NCI-H345 (cell line): ENCODE data around the gene G2E3.
"Not testable (repeated sequence)": the region's sequence is repeated elsewhere in the genome, so short reads cannot be mapped to it uniquely, and the experiment has no call there.

Experiments
- DNase-seq: peaks from one replicate; lab custom pipeline; 2025; lab: John Stamatoyannopoulos, UW

G2E3 gene

DNA sequence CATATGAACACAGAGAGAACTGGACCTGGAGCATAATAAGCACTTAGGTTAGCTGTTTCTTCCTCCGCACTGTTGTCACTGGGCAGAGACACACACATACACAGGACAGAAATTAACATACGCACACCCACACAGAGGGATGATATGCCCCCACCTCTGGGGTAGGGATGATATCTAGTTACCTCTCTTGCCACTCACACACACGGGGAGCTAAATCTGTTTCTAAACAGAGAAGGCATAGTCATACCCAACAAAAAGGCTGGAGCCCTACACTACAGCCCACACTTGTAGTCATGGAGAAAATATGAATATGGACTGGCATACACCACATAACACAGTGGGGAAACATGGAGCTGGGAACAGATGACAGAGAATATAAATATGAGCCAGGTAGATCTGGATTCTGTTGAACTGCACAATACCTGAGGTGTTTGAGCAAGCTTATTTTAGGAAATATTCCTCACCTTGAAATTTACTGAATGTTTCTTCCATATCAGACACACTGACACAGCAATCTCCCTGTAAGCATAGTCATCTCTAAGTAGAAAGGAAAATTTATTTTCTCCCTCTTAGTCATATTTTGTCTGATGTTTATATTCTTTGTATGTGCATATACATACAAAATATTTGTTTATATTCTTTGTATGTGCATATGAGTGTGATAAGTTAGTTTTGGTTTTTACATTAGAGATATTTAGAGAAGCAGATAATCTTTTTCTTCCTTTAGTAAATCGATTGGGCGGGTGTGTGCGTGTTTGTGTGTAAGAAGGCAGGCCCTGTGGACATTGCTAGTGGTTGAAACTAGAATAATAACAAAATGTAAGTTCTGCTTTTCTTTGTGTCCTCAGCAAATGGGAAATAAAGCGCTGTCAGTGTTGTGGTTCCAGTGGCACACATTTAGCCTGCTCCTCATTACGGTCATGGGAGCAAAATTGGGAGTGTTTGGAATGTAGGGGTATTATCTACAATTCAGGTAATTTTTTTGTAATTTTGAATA is 42.3 kb downstream of the G2E3 start:
- no peak for DNase-seq

DNA sequence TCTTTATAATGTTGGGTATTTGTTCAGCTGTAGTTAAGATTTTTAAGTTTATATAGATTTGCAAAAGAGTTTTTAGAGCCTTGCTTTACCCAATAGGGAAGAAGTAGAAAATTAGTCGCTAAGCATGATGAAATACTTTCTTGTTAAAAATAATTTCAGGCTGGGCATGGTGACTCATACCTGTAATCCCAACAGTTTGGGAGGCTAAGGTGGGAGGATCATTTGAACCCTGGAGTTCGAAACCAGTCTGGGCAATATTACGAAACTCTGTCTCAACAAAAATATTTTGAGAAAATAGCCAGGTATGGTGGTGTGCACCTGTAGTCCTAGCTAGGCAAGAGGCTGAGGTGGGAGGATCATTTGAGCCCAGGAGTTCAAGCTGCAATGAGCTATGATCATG is 44.4 kb downstream of the G2E3 start:
- DNase-seq = no peak

DNA sequence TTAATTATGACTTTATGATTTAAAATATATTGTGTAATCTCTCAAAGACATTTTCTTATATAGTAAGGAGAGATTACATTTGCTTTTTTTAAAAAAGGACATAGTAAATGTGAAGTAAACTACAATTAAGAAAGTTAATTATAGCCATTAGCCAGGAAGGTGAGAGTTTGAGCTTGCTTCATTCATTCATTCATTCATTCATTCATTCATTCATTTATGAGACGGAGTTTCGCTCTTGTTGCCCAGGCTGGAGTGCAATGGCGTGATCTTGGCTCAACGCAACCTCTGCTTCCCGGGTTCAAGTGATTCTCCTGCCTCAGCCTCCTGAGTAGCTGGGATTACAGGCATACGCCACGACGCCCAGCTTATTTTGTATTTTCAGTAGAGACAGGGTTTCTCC is 45.7 kb downstream of the G2E3 start:
- DNase-seq = not testable (repeated sequence)

DNA sequence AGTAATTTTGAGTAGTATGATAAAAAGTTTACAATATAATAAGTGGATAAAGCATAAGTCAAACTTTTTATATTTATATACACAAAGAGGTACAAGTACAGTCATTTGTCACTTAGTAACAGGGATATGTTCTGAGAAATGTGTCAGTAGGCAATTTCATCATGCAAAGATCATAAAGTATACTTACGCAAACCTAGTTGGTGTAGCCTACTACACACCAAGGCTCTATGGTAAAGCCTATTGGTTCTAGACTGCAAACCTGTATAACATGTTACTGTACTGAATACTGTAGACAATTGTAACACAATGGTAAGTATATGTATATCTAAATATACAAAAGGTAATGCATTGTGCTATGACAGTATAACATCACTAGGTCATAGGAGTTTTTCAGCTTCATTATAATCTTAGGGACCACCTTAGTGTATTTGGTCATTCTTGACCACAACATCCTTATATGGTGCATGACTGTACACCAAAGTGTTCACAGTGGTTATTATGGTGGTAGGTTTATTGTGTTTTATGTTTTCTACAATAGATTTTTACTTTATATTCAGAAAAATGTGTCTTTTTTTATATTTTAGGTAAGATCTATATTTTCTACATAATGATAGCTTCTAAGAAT is 48.3 kb downstream of the G2E3 start:
- DNase-seq = no peak

DNA sequence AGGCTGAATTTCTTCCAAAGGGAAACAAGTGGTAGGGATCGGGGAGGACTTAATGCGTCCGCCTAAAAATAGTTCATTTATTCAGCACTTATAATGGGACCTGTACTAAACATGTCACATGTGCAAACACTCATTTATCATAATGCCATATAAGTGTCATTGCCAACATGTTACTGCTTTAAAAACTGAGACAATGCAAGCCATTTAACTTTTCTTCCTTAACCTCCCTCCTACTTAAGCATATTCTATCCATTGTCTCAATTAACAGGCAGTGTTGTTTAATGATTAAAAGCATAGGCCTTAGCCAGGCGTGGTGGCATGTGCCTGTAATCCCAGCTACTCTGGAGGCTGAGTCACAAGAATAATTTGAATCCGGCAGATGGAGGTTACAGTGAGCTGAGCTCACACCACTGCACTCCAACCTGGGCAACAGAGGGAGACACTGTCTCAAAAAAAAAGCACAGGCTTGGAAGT is 49.6 kb downstream of the G2E3 start:
- DNase-seq = peak; percentile 6

DNA sequence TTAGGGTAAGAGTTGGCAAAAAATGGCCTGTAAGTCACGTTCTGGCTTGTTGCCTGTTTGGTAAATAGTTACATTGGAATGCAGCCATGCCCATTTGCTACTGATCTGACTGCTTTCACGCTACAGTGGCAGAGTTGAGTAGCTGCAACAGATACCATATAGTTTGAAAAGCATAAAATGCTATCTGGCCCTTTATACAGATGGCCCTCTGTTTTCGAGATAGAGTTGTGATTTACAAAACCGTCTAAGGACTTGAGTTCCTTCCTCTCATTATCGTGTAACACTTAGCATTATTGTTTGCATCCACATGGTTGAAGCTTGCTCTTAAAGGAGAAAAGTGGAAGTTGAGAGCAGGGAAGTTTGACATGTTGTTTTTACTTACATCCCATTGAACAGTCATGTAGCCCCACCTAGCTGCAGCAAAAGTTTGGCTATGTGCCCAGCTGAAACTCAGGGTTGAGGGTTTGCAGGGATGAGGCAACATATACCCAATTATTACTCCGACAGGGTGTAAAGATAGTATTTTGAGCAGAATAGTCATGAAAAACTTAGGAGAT is 51.9 kb downstream of the G2E3 start:
- DNase-seq = peak; percentile 99

DNA sequence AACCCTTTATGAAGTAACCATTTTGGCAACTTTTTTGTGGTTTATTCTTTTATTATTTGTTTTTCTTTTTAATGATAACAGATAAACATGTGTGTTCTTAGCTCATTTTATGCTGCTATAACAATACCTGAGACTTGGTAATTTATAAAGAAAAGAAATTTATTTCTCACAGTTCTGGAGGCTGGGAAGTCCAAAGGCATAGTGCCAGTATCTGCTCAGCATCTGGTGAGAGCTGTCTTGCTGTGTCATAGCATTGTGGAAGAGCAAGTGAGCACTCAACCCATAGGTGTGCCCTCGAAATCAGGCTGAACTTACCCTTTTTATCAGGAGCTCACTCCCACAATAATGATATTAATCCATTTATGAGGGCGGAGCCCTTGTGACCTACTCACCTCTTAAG is 55.2 kb downstream of the G2E3 start:
- no peak for DNase-seq

DNA sequence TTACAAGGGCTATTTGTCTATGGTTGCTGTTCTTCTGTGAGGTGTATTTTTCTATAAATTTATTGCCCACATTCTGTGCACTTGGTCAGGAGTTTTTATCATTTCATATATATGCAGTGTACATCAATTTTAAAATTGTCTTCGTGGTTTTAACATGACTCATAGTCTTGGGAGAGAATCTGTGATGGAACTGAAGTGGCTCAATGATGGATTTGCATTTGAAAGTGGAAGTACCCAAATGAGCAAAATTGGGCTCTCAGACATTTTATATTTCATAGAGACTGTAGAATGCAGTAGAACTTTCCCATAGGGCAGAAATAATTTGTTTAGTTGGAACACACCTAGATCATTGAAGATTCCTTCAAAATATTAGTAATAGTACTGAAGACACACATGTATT is 61.2 kb downstream of the G2E3 start:
- no peak for DNase-seq

DNA sequence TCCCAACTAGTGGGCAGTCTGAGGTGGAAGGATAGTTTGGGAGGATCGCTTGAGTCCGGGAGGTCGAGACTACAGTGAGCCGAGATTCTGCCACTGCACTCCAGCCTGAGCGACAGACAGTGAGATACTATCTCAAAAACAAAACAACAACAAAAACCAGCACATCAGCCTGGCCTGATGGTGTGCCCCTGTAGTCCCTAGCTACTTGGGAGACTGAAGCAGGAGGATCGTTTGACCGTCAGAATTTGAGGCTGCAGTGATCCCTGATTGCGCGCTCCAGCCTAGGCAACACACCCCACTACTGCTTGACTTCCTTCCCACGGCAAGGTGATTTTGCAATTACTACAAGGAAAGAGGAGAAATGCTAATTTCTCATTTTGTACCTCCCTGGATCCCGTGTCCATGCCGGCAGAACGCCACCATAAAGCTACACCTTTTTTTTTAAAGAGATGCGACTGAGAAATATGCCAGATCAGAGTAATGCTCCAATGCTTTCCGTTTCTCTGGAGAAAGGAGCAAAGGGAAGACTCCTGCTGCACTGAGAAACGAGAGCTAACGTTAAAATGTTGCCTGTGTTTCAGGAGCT is 62.5 kb downstream of the G2E3 start:
- peak; percentile 20 for DNase-seq

DNA sequence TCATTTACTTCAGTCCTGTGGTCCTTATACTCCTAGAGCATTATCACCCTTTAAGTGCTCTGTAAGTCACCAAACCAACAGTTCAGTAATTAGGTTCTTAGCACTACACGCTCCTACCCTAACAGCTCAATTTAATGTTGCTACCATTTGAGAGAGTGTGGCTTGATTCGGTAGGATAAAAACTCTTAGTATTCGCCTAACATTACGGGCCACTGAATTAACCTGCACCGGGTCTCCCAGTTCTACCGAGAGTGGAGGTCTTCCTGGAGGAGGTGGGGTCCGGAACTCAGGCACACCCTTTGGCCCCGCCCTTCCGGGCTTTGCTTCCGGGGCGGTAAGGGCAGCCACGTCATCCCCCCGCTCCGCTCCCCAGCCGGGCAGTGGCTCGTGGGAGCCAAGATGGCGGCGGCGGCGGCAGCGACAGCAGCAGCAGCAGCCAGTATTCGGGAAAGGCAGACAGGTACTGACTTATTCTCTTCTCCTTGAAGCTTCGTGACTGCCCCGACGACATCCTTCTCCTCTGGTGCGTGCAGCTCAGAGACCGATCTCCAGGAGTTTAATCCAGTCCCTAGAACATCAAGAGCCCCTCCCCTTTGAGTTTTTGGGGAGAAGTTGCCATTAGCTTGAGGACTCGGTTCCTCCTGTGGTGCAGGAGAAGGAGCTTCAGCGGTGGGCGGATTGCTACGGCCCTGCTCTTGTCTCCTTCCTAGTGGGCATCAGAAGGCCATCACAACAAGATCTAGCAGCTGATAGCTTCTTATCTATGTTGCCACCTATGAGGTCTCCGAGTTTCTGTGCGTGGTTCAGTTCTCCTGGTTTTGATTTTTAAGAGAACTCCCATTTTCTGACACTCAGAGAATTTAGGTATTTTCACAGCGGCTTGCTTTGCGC is 63.2 kb downstream of the G2E3 start, which contains the start of gene SCFD1:
SCFD1 (plus strand) TSS at position 380 of the 891 bp plus-strand sequence; CDS start at position 400, 20 bp downstream.
- DNase-seq = peak; percentile 96

DNA sequence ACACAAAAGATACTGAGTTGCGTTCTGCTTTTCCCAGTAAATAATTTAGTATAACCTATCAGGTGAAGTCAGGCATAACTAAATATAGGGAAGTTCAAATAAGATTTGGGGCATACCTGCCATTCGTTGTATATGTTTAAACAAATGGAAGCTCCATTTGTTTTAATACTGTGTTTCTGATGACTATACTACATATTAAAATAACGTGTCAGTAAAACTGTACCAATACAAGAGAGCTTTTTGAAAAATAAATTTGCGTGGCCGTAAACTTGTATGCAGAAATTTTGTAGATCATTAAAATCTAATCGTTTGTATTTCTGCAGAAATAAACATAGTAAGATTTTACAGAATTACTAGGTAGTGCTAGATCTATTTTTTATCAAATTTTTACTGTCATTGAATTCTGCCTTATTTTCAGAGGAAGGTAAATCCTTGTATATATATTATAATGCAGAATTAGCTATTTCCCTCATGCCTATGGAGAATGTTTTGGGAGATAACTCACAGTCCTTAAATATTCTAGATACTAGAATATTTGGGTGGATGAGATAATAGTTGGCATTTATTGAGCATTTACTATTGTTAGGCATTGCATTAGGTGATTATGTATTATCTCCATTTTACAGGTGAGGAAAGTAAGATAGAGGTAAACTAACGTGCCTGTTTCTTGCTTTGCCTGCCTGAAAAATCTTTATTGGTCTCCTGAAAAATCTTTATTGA is 64.6 kb downstream of the G2E3 start:
- no peak for DNase-seq

DNA sequence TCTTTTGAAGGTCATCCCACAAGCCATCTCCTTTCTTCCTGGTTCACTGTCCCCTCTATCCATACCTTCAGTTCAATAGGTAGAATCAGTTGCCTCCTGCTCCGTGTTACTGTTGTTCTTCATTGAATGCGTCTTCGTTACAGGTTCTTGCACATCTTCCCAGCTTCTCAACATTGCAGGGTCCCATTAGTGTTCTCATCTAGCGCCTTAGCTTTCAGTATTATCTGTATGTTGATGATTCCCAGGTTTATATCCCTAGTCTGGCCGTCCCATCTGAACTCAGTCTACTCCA is 65.1 kb downstream of the G2E3 start:
- no peak for DNase-seq

DNA sequence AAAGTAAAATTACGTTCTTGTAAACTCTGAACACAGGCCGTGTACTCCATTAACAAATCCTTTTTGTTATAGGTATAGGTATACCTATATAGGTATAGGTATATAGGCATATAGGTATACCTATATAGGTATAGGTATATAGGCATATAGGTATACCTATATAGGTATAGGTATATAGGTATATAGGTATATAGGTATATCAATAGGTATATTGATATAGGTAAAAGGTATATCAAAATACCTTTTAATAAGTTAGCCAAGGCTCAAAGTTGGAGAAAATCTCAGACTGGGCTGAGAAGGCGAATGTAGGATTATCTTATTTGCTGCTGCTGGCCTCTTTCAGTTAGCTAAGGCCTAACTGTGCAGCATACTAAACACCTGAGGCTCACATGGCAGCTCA is 66.6 kb downstream of the G2E3 start:
- DNase-seq = no peak

DNA sequence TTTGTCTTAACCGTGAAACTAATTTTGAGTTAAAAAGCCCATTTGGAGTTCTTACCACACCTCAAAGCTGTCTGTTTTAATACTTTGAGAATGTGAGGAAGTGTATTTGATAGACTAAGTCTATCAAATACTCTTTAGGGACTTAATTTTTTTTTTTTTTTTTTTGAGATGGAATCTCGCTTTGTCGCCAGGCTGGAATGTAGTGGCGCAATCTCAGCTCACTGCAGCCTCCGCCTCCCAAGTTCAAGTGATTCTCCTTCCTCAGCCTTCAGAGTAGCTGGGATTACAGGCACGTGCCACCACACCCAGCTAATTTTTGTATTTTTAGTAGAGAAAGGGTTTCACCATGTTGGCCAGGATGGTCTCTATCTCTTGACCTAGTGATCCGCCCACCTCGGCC is 70.5 kb downstream of the G2E3 start:
- not testable (repeated sequence) for DNase-seq

DNA sequence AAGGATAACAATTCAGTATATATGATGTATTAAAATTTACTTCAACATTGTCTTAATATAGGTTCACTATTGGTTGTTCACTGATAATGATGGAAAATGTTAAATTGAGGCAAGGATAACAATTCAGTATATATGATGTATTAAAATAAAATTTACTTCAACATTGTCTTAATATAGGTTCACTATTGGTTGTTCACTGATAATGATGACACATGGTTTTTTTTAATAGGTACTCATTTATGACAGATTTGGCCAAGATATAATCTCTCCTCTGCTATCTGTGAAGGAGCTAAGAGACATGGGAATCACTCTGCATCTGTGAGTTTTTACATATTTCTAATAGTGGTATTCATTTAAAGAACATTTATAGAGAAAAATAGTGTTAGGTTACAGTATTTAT is 71.3 kb downstream of the G2E3 start:
- no peak for DNase-seq

DNA sequence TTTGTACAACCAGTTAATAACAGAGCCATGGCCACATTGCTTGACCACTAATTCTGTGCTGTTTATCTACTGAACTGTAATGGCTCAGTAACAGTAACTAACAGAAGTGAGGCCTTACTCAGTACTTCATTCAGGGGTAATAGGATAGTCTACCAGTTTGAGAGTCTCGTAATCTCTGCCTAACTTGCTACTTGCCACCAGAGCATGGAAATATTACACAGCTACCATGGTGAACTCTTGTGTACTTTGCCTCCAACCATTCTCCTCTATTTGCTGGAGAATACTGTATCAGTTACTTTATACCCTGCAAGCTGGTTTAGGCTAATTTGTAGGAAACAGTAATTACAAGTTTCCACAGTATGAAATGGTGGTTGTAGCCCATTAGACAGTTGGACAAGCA is 73.8 kb downstream of the G2E3 start:
- DNase-seq = no peak

DNA sequence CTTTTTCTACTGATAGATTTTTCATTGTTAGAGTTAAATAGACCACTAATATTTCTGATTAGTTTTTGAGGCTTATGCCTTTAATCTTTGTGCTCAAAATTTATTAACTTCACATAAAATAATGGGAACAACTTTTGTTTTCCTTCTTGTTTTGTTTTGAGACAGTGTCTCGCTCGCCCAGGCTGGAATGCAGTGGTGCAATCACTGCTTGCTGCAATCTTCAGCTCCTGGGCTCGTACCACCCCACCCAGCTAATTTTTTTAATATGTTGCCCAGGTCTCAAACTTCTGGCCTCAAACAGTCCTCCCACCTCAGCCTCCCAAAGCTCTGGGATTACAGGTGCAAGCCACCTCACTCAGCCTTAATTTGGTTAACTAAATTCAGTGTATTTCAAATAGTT is 80.0 kb downstream of the G2E3 start:
- no peak for DNase-seq

DNA sequence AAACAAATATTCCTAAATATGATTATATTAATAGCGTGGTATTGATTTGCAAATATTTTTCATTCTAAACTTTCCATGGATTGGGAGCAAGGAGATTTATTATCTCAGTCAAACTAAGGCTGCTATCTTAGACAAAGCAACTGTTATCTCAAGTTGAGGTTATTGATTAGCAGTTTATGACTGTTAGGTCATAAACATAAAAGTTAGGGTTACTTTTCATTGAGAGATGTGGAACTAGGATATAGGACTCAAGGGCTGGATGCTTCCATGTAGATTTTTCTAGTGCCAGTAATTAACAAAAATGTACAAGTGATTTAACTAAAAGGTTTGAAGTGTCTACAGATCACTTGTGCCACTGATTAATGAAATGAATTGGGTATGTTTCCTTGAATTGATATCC is 82.2 kb downstream of the G2E3 start:
- no peak for DNase-seq

DNA sequence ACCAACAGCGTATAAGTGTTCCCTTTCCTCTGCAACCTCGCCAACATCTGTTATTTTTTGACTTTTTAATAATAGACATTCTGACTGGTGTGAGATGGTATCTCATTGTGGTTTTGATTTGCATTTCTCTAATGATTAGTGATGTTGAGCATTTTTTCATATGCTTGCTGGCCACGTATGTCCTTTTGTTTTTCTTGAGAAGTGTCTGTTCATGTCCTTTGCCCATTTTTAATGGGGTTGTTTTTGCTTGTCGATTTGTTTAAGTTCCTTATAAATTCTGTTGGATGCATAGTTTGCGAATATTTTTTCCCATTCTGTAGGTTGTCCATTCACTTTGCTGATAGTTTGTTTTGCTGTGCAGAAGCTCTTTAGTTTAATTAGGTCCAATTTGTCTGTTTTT is 85.5 kb downstream of the G2E3 start:
- not testable (repeated sequence) for DNase-seq

DNA sequence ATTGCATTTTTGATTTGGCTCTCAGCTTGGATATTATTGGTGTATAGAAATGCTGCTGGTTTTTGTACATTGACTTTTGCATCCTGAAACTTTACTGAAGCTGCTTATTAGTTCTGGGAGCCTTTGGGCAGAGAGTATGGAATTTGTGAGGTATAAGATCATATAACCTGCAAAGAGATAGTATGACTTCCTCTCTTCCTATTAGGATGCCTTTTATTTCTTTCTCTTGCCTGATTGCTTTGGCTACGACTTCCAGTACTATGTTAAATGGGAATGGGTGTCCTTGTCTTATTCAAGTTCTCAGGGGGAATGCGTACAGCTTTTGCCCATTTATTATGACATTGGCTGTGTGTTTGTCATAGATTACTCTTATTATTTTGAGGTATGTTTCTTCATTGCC is 86.6 kb downstream of the G2E3 start:
- no peak for DNase-seq

DNA sequence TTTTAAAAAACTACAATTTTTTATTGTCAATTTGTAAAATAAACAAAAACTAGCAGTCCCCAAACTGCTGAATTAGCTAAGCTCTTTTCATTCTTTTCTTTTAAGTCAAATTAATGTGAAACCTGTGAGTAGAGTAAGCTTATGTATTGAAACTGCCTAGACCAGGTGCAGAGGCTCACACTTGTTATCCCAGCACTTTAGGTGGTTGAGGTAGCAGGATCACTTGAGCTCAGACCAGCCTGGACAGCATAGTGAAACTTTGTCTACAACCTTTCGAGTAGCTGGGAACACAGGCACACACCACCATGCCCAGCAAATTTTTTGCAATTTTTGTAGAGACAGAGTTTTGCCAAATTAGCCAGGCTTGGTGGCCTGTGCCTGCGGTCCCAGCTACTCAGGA is 89.5 kb downstream of the G2E3 start:
- DNase-seq = no peak
